Suprapubic skin (tissue), 4 donors: ENCODE data around the gene GAL3ST2.

ENCODE experiments used
- CTCF ChIP-seq, 2 donors: fragments of 200-600 bp in 1 of 2; fragments of 450-650 bp in 1 of 2; sonication (generic) in 1 of 2; IDR thresholded peaks; one replicate each; pipeline ENCODE4 v1.5.1; 2016 to 2019; ENCODE audit warnings: antibody characterized with exemption in 2 of 2, mild to moderate bottlenecking in 1 of 2, moderate library complexity in 1 of 2
- EP300 ChIP-seq: sonication (generic); formaldehyde crosslinking; IDR thresholded peaks from one replicate; pipeline ENCODE4 v1.6.1; 2017; ENCODE audit warnings: antibody characterized with exemption
- POLR2A ChIP-seq, 2 donors: fragments of 450-650 bp; IDR thresholded peaks; one replicate each; pipeline ENCODE4 v1.6.1; 2017; ENCODE audit warnings: antibody characterized with exemption in 2 of 2, mild to moderate bottlenecking in 2 of 2, moderate library complexity in 2 of 2
- POLR2AphosphoS5 ChIP-seq, 3 donors: sonication (generic); formaldehyde crosslinking; IDR thresholded peaks; one replicate each; pipeline ENCODE4 v1.6.1; 2017; ENCODE audit warnings: antibody characterized with exemption in 3 of 3

- TF ChIP-seq CTCF (IDR thresholded peaks at IDR 0.05) (no peak), POLR2AphosphoS5 (IDR thresholded peaks at IDR 0.05) (peak in 1 of 3 donors; percentile 12), EP300 (no peak), POLR2A (IDR thresholded peaks at IDR 0.05) (no peak)
Measured at GRCh38 chr2:241771286-241772062, 5.1 kb upstream of the GAL3ST2 start.
